Psoas muscle (tissue), 8 donors: ENCODE results near the gene PUDP. TPM values are rescaled to one million over a fixed set of nuclear protein-coding genes. Genes with fewer than 3 reads are reported as not detected.

Experiments
- ATAC-seq, 4 donors: fragments of 200-7000 bp; cut with Tn5 transposase; one replicate each; pipeline ENCODE4 v1.9.1; 2020; ENCODE audit warnings: moderate library complexity in 3 of 4, mild to moderate bottlenecking in 2 of 4
- DNase-seq, 2 donors: peaks; one replicate each; pipeline ENCODE4 v3.0.0-alpha.2; 2020
- H3K27ac ChIP-seq: fragments of 200-600 bp; one replicate; pipeline ENCODE4 v1.8.0; 2022
- H3K27me3 ChIP-seq, 3 donors: fragments of 200-600 bp in 1 of 3; one replicate each; pipeline versions ENCODE4 v1.6.1 to v1.8.0; 2013 to 2022; ENCODE audit warnings: low read length in 2 of 3, mild to moderate bottlenecking in 2 of 3, moderate library complexity in 1 of 3; ENCODE audit not compliant: insufficient read depth in 3 of 3
- H3K36me3 ChIP-seq, 2 donors: fragments of 200-600 bp in 1 of 2; one replicate each; pipeline versions ENCODE4 v1.6.1 to v1.8.0; 2013 to 2022; ENCODE audit warnings: low read depth in 1 of 2, mild to moderate bottlenecking in 1 of 2, moderate library complexity in 1 of 2; ENCODE audit not compliant: insufficient read depth in 1 of 2
- H3K4me1 ChIP-seq: fragments of 200-600 bp; one replicate; pipeline ENCODE4 v1.8.0; 2022
- H3K4me3 ChIP-seq: fragments of 200-600 bp; one replicate; pipeline ENCODE4 v1.8.0; 2022; ENCODE audit warnings: mild to moderate bottlenecking
- H3K9me3 ChIP-seq: fragments of 200-600 bp; one replicate; pipeline ENCODE4 v1.8.0; 2022
- WGBS, 3 donors: extraction: QIAGEN DNeasy Blood & Tissue Kit; methylation state at CpG; one replicate each; pipeline versions ENCODE4 v1.1.6 to v1.1.7; 2013; 5-methylcytosine and 5-hydroxymethylcytosine counted together
- intact Hi-C, 2 donors: fragments of 100-400 bp; cut with DNase I; formaldehyde crosslinking; loops; one replicate each; pipeline versions ENCODE4 v1.11.0 to v1.14.2; 2022
- long read RNA-seq, 2 donors: library from polyadenylated mRNA; unstranded; transcript quantifications; one replicate each; pipeline ENCODE4 v2.0.0, GENCODE V29; 2021
- polyA plus RNA-seq, 3 donors: library from polyadenylated mRNA; stranded (reverse); fragments of 200-250 nt; gene quantifications; one replicate each; pipeline ENCODE4 v1.2.3, GENCODE V29; 2013
- total RNA-seq, 4 donors: library from RNA; stranded (reverse); fragmentation: NEBNext Ultra II Directional in 2 of 4; extraction: Animal tissue kit (Norgen Biotek cat#: 25700) in 2 of 4; gene quantifications; one replicate each; pipeline versions ENCODE4 v1.2.1 to v1.2.4, GENCODE V29; 2021 to 2023
- TF ChIP-seq, protein P1 (sequence below): fragments of 200-600 bp; IDR thresholded peaks from one replicate; pipeline ENCODE4 v1.8.0; 2022; ENCODE audit warnings: antibody characterized with exemption
- donor health status: healthy with polysubstance abuse.
- donor health status: DM: no; HTN: no; CAD: no; lungs with moderate emphysema.
- donor health status: Bipolar disorder and iron deficiency.
- donor health status: healthy.
- donor health status: DM: yes; HTN: yes; CAD: no.
- donor health status: DM: no; HTN: no; CAD: no.
- donor health status: DM: no; HTN: no; CAD: no.
- donor health status: DM: yes; HTN: yes; CAD: no.

Gene PUDP
- 10 to 100 TPM; 21.2 to 34.0 (median 33.3) TPM for total RNA-seq
- 10 to 100 TPM; 17.2 to 21.4 (median 18.5) TPM for polyA plus RNA-seq
- long read RNA-seq, donor 1, transcript PUDP-201 (4 exons, 2,140 nt) = major isoform, 39 of 46 reads
- long read RNA-seq, donor 1, partial matches to known transcripts = 2 of 46 reads
- long read RNA-seq, donor 1, other reads (novel, unspliced or antisense) = 2 of 46 reads
- long read RNA-seq, donor 2, transcript PUDP-201 (4 exons, 2,140 nt) = major isoform, 34 of 41 reads
- long read RNA-seq, donor 2, partial matches to known transcripts = 1 of 41 reads
- long read RNA-seq, donor 2, other reads (novel, unspliced or antisense) = 4 of 41 reads

DNA sequence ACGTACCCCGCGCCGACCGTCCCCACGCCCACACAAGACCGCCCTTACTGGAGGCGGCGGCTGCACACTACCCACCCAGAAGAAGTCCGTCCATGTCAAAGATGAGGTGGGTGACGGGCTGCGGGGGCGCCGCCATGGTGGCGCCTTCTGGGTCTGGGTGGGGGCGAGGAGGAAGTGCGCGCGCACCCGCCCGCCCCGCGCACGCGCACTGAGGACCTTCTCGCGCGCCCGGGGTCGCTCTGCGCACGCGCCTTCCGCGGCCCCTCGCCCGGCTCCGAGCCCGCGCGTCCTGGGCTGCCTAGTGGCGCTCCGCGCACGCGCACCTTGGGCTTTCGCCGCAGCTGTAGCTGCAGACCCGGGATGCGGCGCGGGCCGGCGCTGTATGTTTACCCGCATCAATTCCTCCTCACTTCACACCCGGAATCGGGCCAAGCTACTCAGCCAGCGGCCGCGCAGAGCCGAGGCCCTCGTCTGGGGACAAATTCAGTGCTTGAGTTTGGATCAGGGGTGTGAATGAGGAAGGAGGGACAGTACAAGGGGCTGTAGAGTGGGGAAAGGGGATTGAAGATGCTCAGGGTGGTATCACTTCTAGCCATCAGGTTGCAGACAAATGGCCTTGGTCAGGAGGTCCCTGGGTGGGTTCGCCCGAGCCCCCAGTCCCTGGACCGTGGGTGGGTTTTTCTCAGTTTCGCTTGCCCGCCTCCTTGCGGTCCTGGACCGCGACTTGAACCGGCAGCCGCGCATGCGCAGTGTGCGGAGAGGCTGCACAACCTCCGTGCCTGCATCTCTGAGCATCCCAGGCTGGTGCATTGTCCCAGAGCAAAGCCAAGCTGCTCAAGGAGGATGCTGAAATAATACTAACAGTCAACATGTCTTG is at the start of gene PUDP:
PUDP (minus strand) TSS at position 176 of the 877 bp plus-strand sequence; CDS start at position 136, 40 bp downstream.
- TF ChIP-seq, protein P1, sequence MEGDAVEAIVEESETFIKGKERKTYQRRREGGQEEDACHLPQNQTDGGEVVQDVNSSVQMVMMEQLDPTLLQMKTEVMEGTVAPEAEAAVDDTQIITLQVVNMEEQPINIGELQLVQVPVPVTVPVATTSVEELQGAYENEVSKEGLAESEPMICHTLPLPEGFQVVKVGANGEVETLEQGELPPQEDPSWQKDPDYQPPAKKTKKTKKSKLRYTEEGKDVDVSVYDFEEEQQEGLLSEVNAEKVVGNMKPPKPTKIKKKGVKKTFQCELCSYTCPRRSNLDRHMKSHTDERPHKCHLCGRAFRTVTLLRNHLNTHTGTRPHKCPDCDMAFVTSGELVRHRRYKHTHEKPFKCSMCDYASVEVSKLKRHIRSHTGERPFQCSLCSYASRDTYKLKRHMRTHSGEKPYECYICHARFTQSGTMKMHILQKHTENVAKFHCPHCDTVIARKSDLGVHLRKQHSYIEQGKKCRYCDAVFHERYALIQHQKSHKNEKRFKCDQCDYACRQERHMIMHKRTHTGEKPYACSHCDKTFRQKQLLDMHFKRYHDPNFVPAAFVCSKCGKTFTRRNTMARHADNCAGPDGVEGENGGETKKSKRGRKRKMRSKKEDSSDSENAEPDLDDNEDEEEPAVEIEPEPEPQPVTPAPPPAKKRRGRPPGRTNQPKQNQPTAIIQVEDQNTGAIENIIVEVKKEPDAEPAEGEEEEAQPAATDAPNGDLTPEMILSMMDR = peak; percentile 22
- peak within 1 kb of the TSS; percentile 96 for H3K27ac ChIP-seq
- peak; percentile 91 to 94 (median 92) for ATAC-seq
- intact Hi-C loops = no loop called here
- H3K9me3 ChIP-seq = no peaks in the 10 kb centered on the region
- 0 to 1% (median 1%) methylated on average over 46 to 73 of the region's 76 CpGs for WGBS, 3 donors
- no peaks in the 10 kb centered on the region for H3K36me3 ChIP-seq
- peak; percentile 91 to 96 for DNase-seq
- no peaks in the 10 kb centered on the region for H3K27me3 ChIP-seq
- H3K4me1 ChIP-seq = peaks cover 15% of the 10 kb centered on the region
- peak within 1 kb of the TSS; percentile 89 for H3K4me3 ChIP-seq

DNA sequence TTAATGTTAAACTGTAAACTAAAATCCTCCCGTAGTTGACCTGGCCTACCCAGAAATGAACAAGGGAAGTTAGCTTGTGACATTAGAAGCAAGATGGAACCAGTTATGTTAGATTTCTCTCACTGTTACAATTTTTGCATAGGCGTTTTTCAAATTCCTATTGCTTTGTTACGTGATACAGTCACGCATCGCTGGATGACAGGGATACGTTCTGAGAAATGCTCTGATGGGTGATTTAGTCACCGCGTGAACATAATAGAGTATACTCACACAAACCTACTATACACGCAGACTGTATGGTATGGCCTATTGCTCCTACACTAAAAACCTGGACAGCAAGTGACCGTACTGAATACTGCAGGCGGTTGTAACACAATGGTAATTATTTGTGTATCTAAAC is 46.7 kb upstream of the PUDP start:
- Histone ChIP-seq H3K27me3 (no peaks in the 10 kb centered on the region), H3K4me3 (no peak overlapping the region), H3K27ac (no peak overlapping the region), H3K9me3 (no peaks in the 10 kb centered on the region), H3K36me3 (peaks cover 0 to 3% of the 10 kb centered on the region in 2 donors), H3K4me1 (no peaks in the 10 kb centered on the region)
- no peak for DNase-seq
- ATAC-seq = no peak
- intact Hi-C loops = no loop called here
- WGBS, 3 donors = 96 to 98% (median 97%) methylated on average over 11 of the region's 11 CpGs
- TF ChIP-seq, protein P1 = no peak

DNA sequence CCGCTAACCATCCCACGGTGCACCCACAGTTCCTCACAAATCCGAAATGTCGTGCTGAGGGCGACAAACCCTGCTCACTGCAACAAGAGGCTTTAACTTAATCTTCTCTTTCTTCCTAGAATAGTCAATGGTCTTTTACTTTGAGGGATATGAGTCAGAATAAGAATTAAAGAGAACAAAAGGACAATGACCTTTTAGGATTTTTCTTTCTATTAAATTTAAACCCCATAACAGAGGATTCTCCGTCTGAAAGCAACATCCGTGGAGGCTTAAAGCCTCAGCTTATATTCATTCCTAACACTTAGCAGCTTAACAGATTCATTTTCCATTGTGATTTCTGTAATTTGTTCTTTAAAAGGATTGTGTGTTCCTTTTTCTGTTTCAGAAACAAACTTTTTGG is 44.9 kb upstream of the PUDP start:
- Histone ChIP-seq H3K4me1 (no peaks in the 10 kb centered on the region), H3K4me3 (no peak overlapping the region), H3K27me3 (no peaks in the 10 kb centered on the region), H3K9me3 (no peaks in the 10 kb centered on the region), H3K27ac (no peak overlapping the region), H3K36me3 (peaks cover 0 to 3% of the 10 kb centered on the region in 2 donors)
- WGBS, 3 donors = 81 to 86% (median 86%) methylated on average over 7 of the region's 7 CpGs
- no peak for DNase-seq
- TF ChIP-seq, protein P1 = no peak
- intact Hi-C loops = no loop called here
- no peak for ATAC-seq

DNA sequence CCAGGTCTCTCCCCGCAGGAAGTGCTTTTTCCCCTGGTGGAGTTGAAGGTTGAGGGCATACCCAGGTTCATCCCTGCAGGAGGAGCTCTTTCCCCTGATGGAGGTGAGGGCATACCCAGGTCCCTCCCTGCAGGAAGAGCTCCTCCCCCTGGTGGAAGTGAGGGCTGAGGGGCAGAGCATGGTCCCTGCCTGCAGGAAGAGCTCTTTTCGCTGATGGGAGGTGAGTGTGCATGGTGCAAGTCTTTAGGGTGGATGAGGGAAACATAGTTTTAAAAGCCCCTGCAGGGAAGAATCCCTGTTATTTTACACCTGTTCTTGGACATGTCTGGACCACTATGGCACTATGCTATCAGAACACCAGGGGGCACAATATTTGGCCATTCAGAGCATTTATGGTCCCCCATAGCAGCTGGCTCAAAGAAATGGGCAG is 43.7 kb upstream of the PUDP start:
- Histone ChIP-seq H3K27ac (no peak overlapping the region), H3K9me3 (no peaks in the 10 kb centered on the region), H3K36me3 (peaks cover 0 to 3% of the 10 kb centered on the region in 2 donors), H3K4me1 (no peaks in the 10 kb centered on the region), H3K4me3 (no peak overlapping the region), H3K27me3 (no peaks in the 10 kb centered on the region)
- DNase-seq (no peak), ATAC-seq (no peak)
- intact Hi-C loops = no loop called here
- TF ChIP-seq, protein P1 = no peak
- WGBS, 3 donors = 91 to 100% (median 93%) methylated on average over 2 of the region's 2 CpGs
